SK-N-MC (cell line): ENCODE results near the gene MARK2.

Experiments used
- DNase-seq: peaks from one replicate; pipeline ENCODE4 v3.0.0-alpha.2; 2011; ENCODE audit warnings: low read depth, low spot score
- H3K27ac ChIP-seq: fragments of 200-600 bp; sonication (generic); 2 replicates; pipeline ENCODE4 v1.5.1; 2016; ENCODE audit warnings: mixed run types
- H3K36me3 ChIP-seq: fragments of 200-600 bp; sonication (generic); 2 replicates; pipeline ENCODE4 v1.6.1; 2017; ENCODE audit warnings: antibody characterized with exemption, low read length, mixed read lengths; ENCODE audit not compliant: insufficient read depth
- H3K4me3 ChIP-seq: fragments of 200-600 bp; sonication (generic); 2 replicates; pipeline ENCODE4 v1.5.1; 2016
- H3K9ac ChIP-seq: fragments of 200-600 bp; sonication (generic); 2 replicates; pipeline ENCODE4 v1.8.0; 2017; ENCODE audit warnings: mixed run types, mixed read lengths; ENCODE audit not compliant: insufficient read length
- H3K9me3 ChIP-seq: fragments of 200-600 bp; sonication (generic); 2 replicates; pipeline ENCODE4 v1.6.1; 2017; ENCODE audit warnings: low read depth, mild to moderate bottlenecking, antibody characterized with exemption, low read length, moderate library complexity, mixed read lengths
- EZH2 ChIP-seq: fragments of 200-600 bp; sonication (generic); IDR thresholded peaks from one replicate; pipeline ENCODE4 v1.6.1; 2017; ENCODE audit warnings: antibody characterized with exemption
- FOXP2 ChIP-seq: optimal IDR thresholded peaks from 2 replicates; pipeline ENCODE3; 2011; ENCODE audit warnings: mild to moderate bottlenecking, moderate library complexity; ENCODE audit not compliant: insufficient read depth; ENCODE audit errors: extremely low read length, control extremely low read depth
- POLR2AphosphoS5 ChIP-seq: IDR thresholded peaks from 2 replicates; pipeline ENCODE4 v1.6.1; 2012; ENCODE audit warnings: mild to moderate bottlenecking, low read depth, low read length, borderline replicate concordance

The MARK2 gene

GRCh38 chr11:63811522-63811921 is 27.4 kb upstream of the MARK2 start:
- H3K9ac ChIP-seq = no peak overlapping the region
- H3K36me3 ChIP-seq = peaks cover 15% of the 10 kb centered on the region
- no peak overlapping the region for H3K4me3 ChIP-seq
- H3K27ac ChIP-seq = no peak overlapping the region
- no peak for DNase-seq
- H3K9me3 ChIP-seq = no peaks in the 10 kb centered on the region
- no peak for TF ChIP-seq POLR2AphosphoS5
- TF ChIP-seq EZH2 = no peak
- no peak for TF ChIP-seq FOXP2

- H3K4me3 ChIP-seq = peak within 1 kb of the TSS; percentile 94
- no peaks in the 10 kb centered on the region for H3K9me3 ChIP-seq
- DNase-seq = no peak
- TF ChIP-seq FOXP2 = no peak
- peak; percentile 43 for TF ChIP-seq POLR2AphosphoS5
- TF ChIP-seq EZH2 = no peak
- no peak within 1 kb of the TSS for H3K27ac ChIP-seq
- peak within 1 kb of the TSS; percentile 84 for H3K9ac ChIP-seq
- H3K36me3 ChIP-seq = peaks cover 27% of the 10 kb centered on the region
Observed at GRCh38 chr11:63813035-63813562, 25.8 kb upstream of the MARK2 start, which contains the start of gene SPINDOC. SPINDOC (plus strand) TSS chr11:63813456; CDS start chr11:63813687, 231 bp downstream.

- Histone ChIP-seq H3K4me3 (peak overlapping the region; percentile 94), H3K27ac (no peak overlapping the region), H3K9ac (peak overlapping the region; percentile 84), H3K9me3 (no peaks in the 10 kb centered on the region), H3K36me3 (peaks cover 33% of the 10 kb centered on the region)
- TF ChIP-seq POLR2AphosphoS5 (no peak; the same call in 1 of the 2 replicates), FOXP2 (no peak), EZH2 (no peak)
- DNase-seq = no peak
Observed at GRCh38 chr11:63813563-63814382, 25.1 kb upstream of the MARK2 start.

- TF ChIP-seq FOXP2 (no peak), POLR2AphosphoS5 (no peak), EZH2 (no peak)
- no peak for DNase-seq
- H3K9ac ChIP-seq = peak overlapping the region; percentile 84
- H3K4me3 ChIP-seq = peak overlapping the region; percentile 94
- no peak overlapping the region for H3K27ac ChIP-seq
- H3K36me3 ChIP-seq = peaks cover 37% of the 10 kb centered on the region
- H3K9me3 ChIP-seq = no peaks in the 10 kb centered on the region
Observed at GRCh38 chr11:63814383-63814736, 24.6 kb upstream of the MARK2 start.

GRCh38 chr11:63816166-63816565 is 22.7 kb upstream of the MARK2 start:
- peaks cover 54% of the 10 kb centered on the region for H3K36me3 ChIP-seq
- H3K9ac ChIP-seq = no peak overlapping the region

GRCh38 chr11:63816732-63817131 is 22.2 kb upstream of the MARK2 start:
- H3K9ac ChIP-seq = no peak overlapping the region
- no peak overlapping the region for H3K4me3 ChIP-seq
- no peak for TF ChIP-seq EZH2
- no peak for TF ChIP-seq POLR2AphosphoS5
- no peak for TF ChIP-seq FOXP2
- H3K36me3 ChIP-seq = peaks cover 59% of the 10 kb centered on the region
- no peak overlapping the region for H3K27ac ChIP-seq
- H3K9me3 ChIP-seq = no peaks in the 10 kb centered on the region
- no peak for DNase-seq

More at GRCh38 chr11:63816166-63816565, 22.7 kb upstream of the MARK2 start:
- Histone ChIP-seq H3K27ac (no peak overlapping the region), H3K9me3 (no peaks in the 10 kb centered on the region), H3K4me3 (no peak overlapping the region)
- DNase-seq = no peak
- TF ChIP-seq POLR2AphosphoS5 = no peak
- TF ChIP-seq FOXP2 = no peak
- no peak for TF ChIP-seq EZH2

GRCh38 chr11:63817758-63818498 is 21.0 kb upstream of the MARK2 start:
- no peak for DNase-seq
- no peak overlapping the region for H3K27ac ChIP-seq
- H3K9me3 ChIP-seq = no peaks in the 10 kb centered on the region
- H3K36me3 ChIP-seq = peaks cover 71% of the 10 kb centered on the region
- no peak overlapping the region for H3K4me3 ChIP-seq
- H3K9ac ChIP-seq = no peak overlapping the region
- TF ChIP-seq FOXP2 (no peak), EZH2 (no peak), POLR2AphosphoS5 (no peak)

- no peak overlapping the region for H3K9ac ChIP-seq
- TF ChIP-seq POLR2AphosphoS5 = no peak
- no peak for TF ChIP-seq EZH2
- TF ChIP-seq FOXP2 = no peak
- H3K36me3 ChIP-seq = peaks cover 77% of the 10 kb centered on the region
- no peak overlapping the region for H3K4me3 ChIP-seq
- no peak for DNase-seq
- H3K27ac ChIP-seq = no peak overlapping the region
- H3K9me3 ChIP-seq = no peaks in the 10 kb centered on the region
Observed at GRCh38 chr11:63818609-63819008, 20.3 kb upstream of the MARK2 start.
